ENCODE results near the gene RNF103. TPM values are rescaled to one million over a fixed set of nuclear protein-coding genes. Genes with fewer than 3 reads are reported as not detected.

RNF103 gene
- total RNA-seq, 1 experiment from 2014 or later = 16.1 TPM

DNA sequence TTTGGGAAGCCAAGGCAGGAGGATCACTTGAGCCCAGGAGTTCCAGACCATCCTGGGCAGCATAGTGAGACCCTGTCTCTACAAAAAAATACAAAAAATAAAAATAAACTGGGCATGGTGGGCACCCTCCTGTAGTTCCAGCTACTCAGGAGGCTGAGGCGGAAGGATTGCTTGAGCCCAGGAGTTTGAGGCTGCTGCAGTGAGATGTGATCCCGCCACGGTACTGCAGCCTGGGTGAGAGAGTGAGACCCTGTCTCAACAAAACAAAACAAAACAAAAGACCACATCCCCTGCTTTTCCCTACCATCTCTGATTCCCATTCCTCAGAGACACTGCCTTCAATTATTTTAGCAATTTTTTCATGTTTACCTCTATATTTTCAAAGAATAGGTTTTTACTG lies 3.9 kb upstream of the RNF103 start:
- no peak overlapping the region for H3K9ac ChIP-seq (ENCODE audit: low read length)
- H3K4me1 ChIP-seq (ENCODE audit: control insufficient read depth in 1 of 2, insufficient read depth in 2 of 2, low read length in 2 of 2) = peaks cover 5 to 9% of the 10 kb centered on the region in 2 experiments; a peak in 3 of 4 replicates
- peaks cover 1% of the 10 kb centered on the region for H3K79me2 ChIP-seq (ENCODE audit: insufficient read depth, low read length)
- no peak for ATAC-seq
- H3K36me3 ChIP-seq (ENCODE audit: control insufficient read depth in 1 of 2, insufficient read depth in 2 of 2, low read length in 2 of 2) = no peaks in the 10 kb centered on the region
- H3K27ac ChIP-seq (ENCODE audit: low read depth, low read length) = no peak overlapping the region
- no peaks in the 10 kb centered on the region for H3K9me3 ChIP-seq (ENCODE audit: control insufficient read depth in 1 of 2, insufficient read depth in 1 of 2, low read depth in 1 of 2, low read length in 2 of 2)
- H3K9me2 ChIP-seq (ENCODE audit: insufficient read depth) = no peaks in the 10 kb centered on the region
- ChIA-PET POLR2A (no interaction called here), CTCF (no interaction called here), RAD21 (ENCODE audit: low non-redundant PET in 1 of 2, low total read pairs in 2 of 2, uncharacterized antibody in 2 of 2, unreplicated experiment in 2 of 2) (no interaction called here)
- no peak overlapping the region for H2AFZ ChIP-seq (ENCODE audit: low read depth, low read length, poor library complexity, severe bottlenecking)
- H4K20me1 ChIP-seq (ENCODE audit: insufficient read depth) = no peaks in the 10 kb centered on the region
- no TSS peak for BruUV-seq (replicated peaks)
- H3K4me3 ChIP-seq (replicated peaks in 1 of 2; ENCODE audit: low read depth in 1 of 2, low read length in 2 of 2) = no peak overlapping the region
- TF ChIP-seq, protein P1, sequence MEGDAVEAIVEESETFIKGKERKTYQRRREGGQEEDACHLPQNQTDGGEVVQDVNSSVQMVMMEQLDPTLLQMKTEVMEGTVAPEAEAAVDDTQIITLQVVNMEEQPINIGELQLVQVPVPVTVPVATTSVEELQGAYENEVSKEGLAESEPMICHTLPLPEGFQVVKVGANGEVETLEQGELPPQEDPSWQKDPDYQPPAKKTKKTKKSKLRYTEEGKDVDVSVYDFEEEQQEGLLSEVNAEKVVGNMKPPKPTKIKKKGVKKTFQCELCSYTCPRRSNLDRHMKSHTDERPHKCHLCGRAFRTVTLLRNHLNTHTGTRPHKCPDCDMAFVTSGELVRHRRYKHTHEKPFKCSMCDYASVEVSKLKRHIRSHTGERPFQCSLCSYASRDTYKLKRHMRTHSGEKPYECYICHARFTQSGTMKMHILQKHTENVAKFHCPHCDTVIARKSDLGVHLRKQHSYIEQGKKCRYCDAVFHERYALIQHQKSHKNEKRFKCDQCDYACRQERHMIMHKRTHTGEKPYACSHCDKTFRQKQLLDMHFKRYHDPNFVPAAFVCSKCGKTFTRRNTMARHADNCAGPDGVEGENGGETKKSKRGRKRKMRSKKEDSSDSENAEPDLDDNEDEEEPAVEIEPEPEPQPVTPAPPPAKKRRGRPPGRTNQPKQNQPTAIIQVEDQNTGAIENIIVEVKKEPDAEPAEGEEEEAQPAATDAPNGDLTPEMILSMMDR (IDR thresholded peaks at IDR 0.05 in 2 of 3, conservative IDR thresholded peaks at IDR 0.05 in 1 of 3; ENCODE audit: borderline replicate concordance in 1 of 3, insufficient read depth in 1 of 3, low read depth in 2 of 3, low read length in 2 of 3) = no peak
- TF ChIP-seq SIN3A (IDR thresholded peaks at IDR 0.05; ENCODE audit: low read depth) (no peak), ELF1 (IDR thresholded peaks at IDR 0.05; ENCODE audit: borderline replicate concordance, low read depth) (no peak), POLR2A (IDR thresholded peaks at IDR 0.05; ENCODE audit: borderline replicate concordance, extremely low read depth, insufficient read depth, insufficient read length) (no peak), SRF (IDR thresholded peaks at IDR 0.05; ENCODE audit: low read depth) (no peak), TCF7L2 (IDR thresholded peaks at IDR 0.05; ENCODE audit: borderline replicate concordance, extremely low read depth, insufficient read depth, insufficient read length) (no peak)
- TF ChIP-seq, protein P2, sequence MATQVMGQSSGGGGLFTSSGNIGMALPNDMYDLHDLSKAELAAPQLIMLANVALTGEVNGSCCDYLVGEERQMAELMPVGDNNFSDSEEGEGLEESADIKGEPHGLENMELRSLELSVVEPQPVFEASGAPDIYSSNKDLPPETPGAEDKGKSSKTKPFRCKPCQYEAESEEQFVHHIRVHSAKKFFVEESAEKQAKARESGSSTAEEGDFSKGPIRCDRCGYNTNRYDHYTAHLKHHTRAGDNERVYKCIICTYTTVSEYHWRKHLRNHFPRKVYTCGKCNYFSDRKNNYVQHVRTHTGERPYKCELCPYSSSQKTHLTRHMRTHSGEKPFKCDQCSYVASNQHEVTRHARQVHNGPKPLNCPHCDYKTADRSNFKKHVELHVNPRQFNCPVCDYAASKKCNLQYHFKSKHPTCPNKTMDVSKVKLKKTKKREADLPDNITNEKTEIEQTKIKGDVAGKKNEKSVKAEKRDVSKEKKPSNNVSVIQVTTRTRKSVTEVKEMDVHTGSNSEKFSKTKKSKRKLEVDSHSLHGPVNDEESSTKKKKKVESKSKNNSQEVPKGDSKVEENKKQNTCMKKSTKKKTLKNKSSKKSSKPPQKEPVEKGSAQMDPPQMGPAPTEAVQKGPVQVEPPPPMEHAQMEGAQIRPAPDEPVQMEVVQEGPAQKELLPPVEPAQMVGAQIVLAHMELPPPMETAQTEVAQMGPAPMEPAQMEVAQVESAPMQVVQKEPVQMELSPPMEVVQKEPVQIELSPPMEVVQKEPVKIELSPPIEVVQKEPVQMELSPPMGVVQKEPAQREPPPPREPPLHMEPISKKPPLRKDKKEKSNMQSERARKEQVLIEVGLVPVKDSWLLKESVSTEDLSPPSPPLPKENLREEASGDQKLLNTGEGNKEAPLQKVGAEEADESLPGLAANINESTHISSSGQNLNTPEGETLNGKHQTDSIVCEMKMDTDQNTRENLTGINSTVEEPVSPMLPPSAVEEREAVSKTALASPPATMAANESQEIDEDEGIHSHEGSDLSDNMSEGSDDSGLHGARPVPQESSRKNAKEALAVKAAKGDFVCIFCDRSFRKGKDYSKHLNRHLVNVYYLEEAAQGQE (IDR thresholded peaks at IDR 0.05; ENCODE audit: low read depth) = no peak
- no peak for DNase-seq (ENCODE audit: low read depth, low spot score)
- H3K4me2 ChIP-seq (ENCODE audit: low read length) = no peak overlapping the region
- H3K27me3 ChIP-seq (ENCODE audit: insufficient read depth, low read length) = no peaks in the 10 kb centered on the region
- intact Hi-C loops (cut with micrococcal nuclease) = no loop called here
